GM23248 (cell line): Measurements from ENCODE around the gene TMC5.

Experiments
- EZH2 ChIP-seq: fragments of 200-600 bp; sonication (generic); IDR thresholded peaks from 2 replicates; pipeline ENCODE4 v1.6.1; 2018; ENCODE audit warnings: antibody characterized with exemption, mild to moderate bottlenecking; ENCODE audit not compliant: insufficient read depth, poor library complexity, severe bottlenecking
- EZH2phosphoT487 ChIP-seq: fragments of 200-600 bp; sonication (generic); IDR thresholded peaks from 2 replicates; pipeline ENCODE4 v1.6.1; 2018; ENCODE audit warnings: antibody characterized with exemption, moderate library complexity, mild to moderate bottlenecking, low read depth; ENCODE audit not compliant: insufficient read depth

DNA sequence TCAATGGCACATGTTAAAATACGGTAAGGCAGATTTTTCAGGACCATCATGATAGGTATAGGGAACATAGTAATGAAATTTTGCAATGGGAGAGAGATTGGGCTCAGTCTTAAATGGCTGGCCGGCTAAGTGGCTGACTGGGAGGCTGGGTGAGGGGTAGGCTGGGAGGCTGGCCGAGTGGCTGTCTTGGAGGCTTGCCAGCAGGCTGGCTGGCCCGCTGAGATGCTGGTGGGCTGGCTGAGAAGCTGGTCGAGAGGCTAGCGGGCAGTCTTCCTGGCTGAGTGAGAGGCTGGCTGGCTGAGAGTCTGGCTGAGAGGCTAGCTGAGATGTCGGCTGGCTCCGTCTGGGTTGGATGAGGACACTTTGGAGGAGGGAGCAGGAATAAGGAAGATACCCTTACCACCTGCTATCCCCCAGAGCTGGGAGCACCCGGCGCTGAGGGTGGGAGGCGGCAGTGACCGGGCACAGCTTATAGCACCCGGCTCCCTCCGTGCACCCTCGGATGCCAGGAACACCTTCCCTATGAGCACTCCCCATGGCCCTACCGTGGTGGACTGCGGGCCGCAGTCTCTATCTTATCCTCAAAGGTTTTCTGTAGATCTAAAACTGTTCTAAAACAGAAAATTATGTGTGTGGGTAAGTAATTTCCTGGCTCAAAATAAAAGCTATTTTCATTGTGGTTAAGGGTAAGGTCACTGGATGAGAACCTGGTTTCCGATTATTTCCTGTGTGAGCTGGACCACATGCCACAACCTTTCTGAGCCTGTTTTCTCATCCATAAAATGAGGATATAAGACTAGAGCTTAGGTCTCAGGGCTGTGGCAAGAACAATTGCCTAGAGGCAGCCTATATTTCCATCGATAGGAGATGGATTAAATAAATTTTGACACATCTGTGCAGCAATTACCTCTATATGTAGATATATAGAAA lies 34.5 kb upstream of the TMC5 start:
- TF ChIP-seq EZH2phosphoT487 (no peak), EZH2 (no peak)
